ENCODE data around the gene CWF19L1. TPM values are rescaled to one million over a fixed set of nuclear protein-coding genes. Genes with fewer than 3 reads are reported as not detected.

CWF19L1 gene
- total and polyA plus RNA-seq, 2 of the 13 experiments (the other 11 are each of a cell fraction or from before 2014, with no cell fraction given) = 13.6 to 42.1 TPM

DNA sequence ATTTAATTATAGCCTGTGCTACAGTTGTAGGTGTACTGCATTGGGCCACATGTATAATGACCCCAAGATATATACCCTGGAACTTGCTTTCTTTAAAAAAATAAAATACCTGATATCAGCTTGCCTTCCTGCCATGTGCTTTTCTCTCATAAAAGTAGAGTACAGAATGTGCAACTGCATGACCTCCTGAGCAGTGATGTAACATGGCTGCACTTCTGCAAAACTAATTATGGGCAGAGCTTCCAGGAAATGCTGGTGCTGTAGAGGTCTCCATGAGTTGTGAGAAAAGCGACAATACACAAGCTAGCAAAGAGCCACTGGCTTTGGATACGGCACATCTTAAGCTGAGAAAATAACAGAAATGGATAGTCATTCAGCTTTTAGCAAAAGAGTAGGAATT is 75.1 kb downstream of the CWF19L1 start:
- H2AFZ ChIP-seq (ENCODE audit: low read length) = no peak overlapping the region
- H3K9me3 ChIP-seq (ENCODE audit: low read length) = no peaks in the 10 kb centered on the region
- WGBS (ENCODE audit: low lambda C conversion rate) = 97% methylated on average over 2 of the region's 2 CpGs
- no TSS peak for BruUV-seq (replicated peaks)
- in situ Hi-C loops (cut with HindIII; ENCODE audit: extremely low pct_ligation_motif_present, low pct_unique_long_range_greater_than_20kb) (no loop called here), intact Hi-C loops (cut with micrococcal nuclease; ENCODE audit: unreplicated experiment) (no loop called here)
- FAIRE-seq (no peak), ATAC-seq (no peak), DNase-seq (ENCODE audit: low spot score) (no peak)
- no peaks in the 10 kb centered on the region for H4K20me1 ChIP-seq (ENCODE audit: insufficient read depth, low read length)
- H3K79me2 ChIP-seq (ENCODE audit: insufficient read depth, low read length) = peaks cover 4% of the 10 kb centered on the region
- peaks cover 7% of the 10 kb centered on the region; the same call in 1 of the 2 replicates for H3K4me1 ChIP-seq (ENCODE audit: insufficient read depth, low read length)
- no peak overlapping the region for H3K9ac ChIP-seq (ENCODE audit: insufficient read depth, low read depth, low read length)
- TF ChIP-seq, protein P1, sequence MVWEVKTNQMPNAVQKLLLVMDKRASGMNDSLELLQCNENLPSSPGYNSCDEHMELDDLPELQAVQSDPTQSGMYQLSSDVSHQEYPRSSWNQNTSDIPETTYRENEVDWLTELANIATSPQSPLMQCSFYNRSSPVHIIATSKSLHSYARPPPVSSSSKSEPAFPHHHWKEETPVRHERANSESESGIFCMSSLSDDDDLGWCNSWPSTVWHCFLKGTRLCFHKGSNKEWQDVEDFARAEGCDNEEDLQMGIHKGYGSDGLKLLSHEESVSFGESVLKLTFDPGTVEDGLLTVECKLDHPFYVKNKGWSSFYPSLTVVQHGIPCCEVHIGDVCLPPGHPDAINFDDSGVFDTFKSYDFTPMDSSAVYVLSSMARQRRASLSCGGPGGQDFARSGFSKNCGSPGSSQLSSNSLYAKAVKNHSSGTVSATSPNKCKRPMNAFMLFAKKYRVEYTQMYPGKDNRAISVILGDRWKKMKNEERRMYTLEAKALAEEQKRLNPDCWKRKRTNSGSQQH (CRISPR knock-in tag; IDR thresholded peaks at IDR 0.05; ENCODE audit: low read depth) = no peak
- H3K4me3 ChIP-seq (replicated peaks in 1 of 3; ENCODE audit: insufficient read depth in 1 of 3, low read depth in 2 of 3, low read length in 3 of 3) = no peak overlapping the region
- H3K27me3 ChIP-seq (ENCODE audit: control insufficient read depth in 1 of 2, insufficient read depth in 2 of 2, low read length in 2 of 2) = no peaks in the 10 kb centered on the region
- H3K4me2 ChIP-seq (ENCODE audit: low read depth, low read length) = no peak overlapping the region
- CTCF ChIA-PET (ENCODE audit: low intra/inter-chr PET ratio, low total read pairs) = no interaction called here
- no peak overlapping the region for H3K27ac ChIP-seq (ENCODE audit: extremely low read length, insufficient read depth, low read length)
- POLR2A ChIA-PET = no interaction called here
- H3K36me3 ChIP-seq (replicated peaks in 1 of 2; ENCODE audit: control insufficient read depth in 1 of 2, insufficient read depth in 2 of 2, low read length in 2 of 2) = peaks cover 6 to 44% of the 10 kb centered on the region in 2 experiments; a peak in 4 of 5 replicates

DNA sequence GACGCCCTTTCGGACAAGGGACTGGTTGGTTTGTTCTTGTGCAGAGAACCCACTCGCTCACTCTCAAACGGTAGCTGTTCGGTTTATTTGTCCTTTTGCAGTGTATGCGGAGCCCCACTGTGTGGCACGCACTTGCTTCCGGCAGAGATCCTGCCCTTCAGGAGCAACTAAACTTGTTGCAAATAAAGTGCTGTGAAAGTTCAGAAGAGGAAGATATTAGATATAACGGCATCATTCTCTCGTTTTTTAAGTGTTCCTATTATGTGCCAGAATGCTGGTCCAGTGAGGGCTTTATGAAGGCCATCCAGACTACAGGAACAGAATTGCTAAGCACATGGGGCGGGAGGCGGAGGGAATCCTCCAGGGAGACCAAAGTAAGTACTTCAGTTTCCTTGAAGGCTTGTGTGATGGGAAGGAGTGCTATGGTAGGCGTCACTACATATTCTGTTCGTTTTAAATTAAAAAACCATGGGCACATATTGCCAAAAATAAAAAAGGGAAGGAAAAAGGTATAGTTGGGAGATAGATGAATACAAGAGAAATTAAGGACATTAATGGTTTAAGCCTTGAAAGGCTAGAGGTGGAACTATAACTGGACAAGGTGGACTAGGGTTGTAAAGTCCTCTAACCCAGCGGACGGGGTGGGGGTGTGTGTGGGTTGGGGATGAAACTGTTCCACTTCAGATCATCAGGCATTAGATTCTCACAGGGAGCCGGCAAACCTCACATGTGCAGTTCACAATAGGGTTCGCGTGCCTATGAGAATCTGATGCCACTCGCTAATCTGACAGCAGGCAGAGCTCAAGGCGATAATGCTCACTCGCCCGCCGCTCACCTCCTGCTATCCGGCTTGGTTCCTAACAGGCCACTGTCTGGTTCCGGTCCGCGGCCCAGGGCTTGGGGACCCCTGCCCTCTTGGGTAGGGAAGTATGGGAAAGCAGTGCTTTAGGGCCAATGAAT is 80.9 kb downstream of the CWF19L1 start:
- intact Hi-C loops (cut with micrococcal nuclease; ENCODE audit: unreplicated experiment) (loop anchor here (5.0 kb wide), 1 partner anchor 84 kb away; no protein-coding TSS in a partner anchor), in situ Hi-C loops (cut with HindIII; ENCODE audit: extremely low pct_ligation_motif_present, low pct_unique_long_range_greater_than_20kb) (no loop called here)
- ChIA-PET POLR2A (interaction anchor here (0.6 to 1.0 kb wide), 2 partner anchors 22 to 85 kb away, joined by 3 to 4 read pairs; no protein-coding TSS in a partner anchor), CTCF (ENCODE audit: low intra/inter-chr PET ratio, low total read pairs) (no interaction called here)
- WGBS (ENCODE audit: low lambda C conversion rate) = 3% methylated on average over 25 of the region's 28 CpGs
- Histone ChIP-seq H3K79me2 (ENCODE audit: insufficient read depth, low read length) (peaks cover 55% of the 10 kb centered on the region), H3K9me3 (ENCODE audit: low read length) (no peaks in the 10 kb centered on the region), H3K9ac (ENCODE audit: insufficient read depth, low read depth, low read length) (peak overlapping the region; percentile 87), H3K27me3 (ENCODE audit: control insufficient read depth in 1 of 2, insufficient read depth in 2 of 2, low read length in 2 of 2) (no peaks in the 10 kb centered on the region; a peak in 1 of 5 replicates), H3K4me2 (ENCODE audit: low read depth, low read length) (peak overlapping the region; percentile 84), H2AFZ (ENCODE audit: low read length) (peak overlapping the region; percentile 67), H3K36me3 (replicated peaks in 1 of 2; ENCODE audit: control insufficient read depth in 1 of 2, insufficient read depth in 2 of 2, low read length in 2 of 2) (peaks cover 0 to 22% of the 10 kb centered on the region in 2 experiments; a peak in 4 of 5 replicates), H3K27ac (ENCODE audit: extremely low read length, insufficient read depth, low read length) (peak overlapping the region; percentile 81), H3K4me3 (replicated peaks in 1 of 3; ENCODE audit: insufficient read depth in 1 of 3, low read depth in 2 of 3, low read length in 3 of 3) (peak overlapping the region; percentile 72 to 83 (median 81)), H4K20me1 (ENCODE audit: insufficient read depth, low read length) (no peaks in the 10 kb centered on the region), H3K4me1 (ENCODE audit: insufficient read depth, low read length) (peaks cover 40% of the 10 kb centered on the region)
- DNase-seq (ENCODE audit: low spot score) (no peak), ATAC-seq (peak; percentile 72), FAIRE-seq (peak; percentile 66)
- BruUV-seq (replicated peaks) = TSS peak; percentile 88
- TF ChIP-seq NR2C2 (CRISPR knock-in tag; IDR thresholded peaks at IDR 0.05; ENCODE audit: borderline replicate concordance) (no peak; the same call in none of the 2 replicates), ZNF136 (CRISPR knock-in tag; IDR thresholded peaks at IDR 0.05; ENCODE audit: low read depth) (no peak), ZNF782 (CRISPR knock-in tag; IDR thresholded peaks at IDR 0.05; ENCODE audit: borderline replicate concordance) (no peak; the same call in 1 of the 2 replicates), TCF12 (IDR thresholded peaks at IDR 0.05) (no peak), TCF12 (CRISPR knock-in tag; IDR thresholded peaks at IDR 0.05) (no peak), REXO4 (CRISPR knock-in tag; IDR thresholded peaks at IDR 0.05; ENCODE audit: borderline replicate concordance) (no peak), HNRNPUL1 (IDR thresholded peaks at IDR 0.05; ENCODE audit: low read depth, low read length) (no peak), PPARG (CRISPR knock-in tag; conservative IDR thresholded peaks at IDR 0.05) (no peak), ZFY (CRISPR knock-in tag; IDR thresholded peaks at IDR 0.05) (no peak), ZNF34 (CRISPR knock-in tag; IDR thresholded peaks at IDR 0.05; ENCODE audit: borderline replicate concordance) (no peak), ZNF557 (CRISPR knock-in tag; IDR thresholded peaks at IDR 0.05) (0 out of 2 replicates have a peak, but pooled peaks have one; percentile 6)
- TF ChIP-seq, protein P2, sequence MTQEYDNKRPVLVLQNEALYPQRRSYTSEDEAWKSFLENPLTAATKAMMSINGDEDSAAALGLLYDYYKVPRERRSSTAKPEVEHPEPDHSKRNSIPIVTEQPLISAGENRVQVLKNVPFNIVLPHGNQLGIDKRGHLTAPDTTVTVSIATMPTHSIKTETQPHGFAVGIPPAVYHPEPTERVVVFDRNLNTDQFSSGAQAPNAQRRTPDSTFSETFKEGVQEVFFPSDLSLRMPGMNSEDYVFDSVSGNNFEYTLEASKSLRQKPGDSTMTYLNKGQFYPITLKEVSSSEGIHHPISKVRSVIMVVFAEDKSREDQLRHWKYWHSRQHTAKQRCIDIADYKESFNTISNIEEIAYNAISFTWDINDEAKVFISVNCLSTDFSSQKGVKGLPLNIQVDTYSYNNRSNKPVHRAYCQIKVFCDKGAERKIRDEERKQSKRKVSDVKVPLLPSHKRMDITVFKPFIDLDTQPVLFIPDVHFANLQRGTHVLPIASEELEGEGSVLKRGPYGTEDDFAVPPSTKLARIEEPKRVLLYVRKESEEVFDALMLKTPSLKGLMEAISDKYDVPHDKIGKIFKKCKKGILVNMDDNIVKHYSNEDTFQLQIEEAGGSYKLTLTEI (CRISPR knock-in tag; conservative IDR thresholded peaks at IDR 0.05) = no peak

Measured in HepG2 (cell line).